PC-9 (cell line): Measurements from ENCODE around the gene MORN5. TPM values are rescaled to one million over a fixed set of nuclear protein-coding genes. Genes with fewer than 3 reads are reported as not detected.

Experiments
- BruUV-seq: library from RNA; stranded (reverse); fragments of 400-500 nt; replicated peaks from 2 replicates; lab custom pipeline; 2021; lab: Mats Ljungman, UMichigan
- CTCF ChIA-PET: fragments of 300-600 bp; sonication (Branson Sonifier 250); formaldehyde crosslinking; loops from one replicate; lab custom pipeline; 2022; ENCODE audit warnings: antibody characterized with exemption; lab: Charles Lee
- POLR2A ChIA-PET: fragments of 300-600 bp; sonication (Branson Sonifier 250); formaldehyde crosslinking; loops from one replicate; lab custom pipeline; 2022; ENCODE audit warnings: antibody characterized with exemption; ENCODE audit not compliant: unreplicated experiment; lab: Charles Lee
- DNase-seq, 2 experiments: peaks; one replicate each; pipeline versions ENCODE4 v3.0.0 to v3.0.0-alpha.2; 2015 to 2022; ENCODE audit warnings: mixed read lengths in 1 of 2
- H2AFZ ChIP-seq: fragments of 200-600 bp; sonication (generic); 2 replicates; pipeline ENCODE4 v1.8.1; 2017; ENCODE audit warnings: antibody characterized with exemption
- H3F3A ChIP-seq: fragments of 200-600 bp; sonication (generic); 2 replicates; pipeline ENCODE4 v1.8.1; 2017; ENCODE audit warnings: antibody characterized with exemption, mild to moderate bottlenecking, low read depth; ENCODE audit not compliant: insufficient read depth
- H3K27ac ChIP-seq: fragments of 200-600 bp; sonication (generic); 2 replicates; pipeline ENCODE4 v1.6.1; 2016; ENCODE audit warnings: mixed run types
- H3K27me3 ChIP-seq: fragments of 200-600 bp; sonication (generic); 2 replicates; pipeline ENCODE4 v1.6.1; 2016; ENCODE audit warnings: low read depth, mixed run types; ENCODE audit not compliant: insufficient read depth
- H3K36me3 ChIP-seq: fragments of 200-600 bp; sonication (generic); 2 replicates; pipeline ENCODE4 v1.6.1; 2016; ENCODE audit warnings: low read depth, mixed run types
- H3K4me1 ChIP-seq: fragments of 200-600 bp; sonication (generic); replicated peaks from 2 replicates; pipeline ENCODE4 v1.6.1; 2016; ENCODE audit warnings: mixed run types; ENCODE audit not compliant: insufficient read depth
- H3K4me2 ChIP-seq: fragments of 200-600 bp; sonication (generic); 2 replicates; pipeline ENCODE4 v1.6.1; 2017; ENCODE audit warnings: mixed run types
- H3K4me3 ChIP-seq: fragments of 200-600 bp; sonication (generic); 2 replicates; pipeline ENCODE4 v1.6.1; 2016; ENCODE audit warnings: mixed run types
- H3K79me2 ChIP-seq: fragments of 200-600 bp; sonication (generic); 2 replicates; pipeline ENCODE4 v1.6.1; 2017; ENCODE audit warnings: low read depth, mixed run types
- H3K9me2 ChIP-seq: fragments of 200-600 bp; sonication (generic); 2 replicates; pipeline ENCODE4 v1.8.1; 2017; ENCODE audit warnings: mild to moderate bottlenecking; ENCODE audit not compliant: insufficient read depth
- H3K9me3 ChIP-seq: fragments of 200-600 bp; sonication (generic); 2 replicates; pipeline ENCODE4 v1.8.1; 2016; ENCODE audit warnings: low read depth; ENCODE audit not compliant: insufficient read depth
- H4K20me1 ChIP-seq: fragments of 200-600 bp; sonication (generic); 2 replicates; pipeline ENCODE4 v1.8.1; 2017; ENCODE audit not compliant: insufficient read depth
- EZH2 ChIP-seq: fragments of 200-600 bp; sonication (generic); IDR thresholded peaks from 2 replicates; pipeline ENCODE4 v1.8.0; 2017; ENCODE audit warnings: antibody characterized with exemption, low read depth
- intact Hi-C: fragments of 100-400 bp; cut with micrococcal nuclease; formaldehyde crosslinking; loops from one replicate; pipeline ENCODE4 v1.10.0; 2022; ENCODE audit not compliant: unreplicated experiment
- total RNA-seq: library from RNA; stranded (reverse); gene quantifications from 2 replicates; pipeline ENCODE4 v1.2.3, GENCODE V29; 2021
- TF ChIP-seq, protein P1 (sequence below): fragments of 200-600 bp; sonication (generic); conservative IDR thresholded peaks from 2 replicates; pipeline ENCODE4 v1.6.1; 2017; ENCODE audit warnings: mixed run types, antibody characterized with exemption, mild to moderate bottlenecking, moderate library complexity

The MORN5 gene
- total RNA-seq, 1 experiment from 2014 or later = not detected

GRCh38 chr9:122218071-122218934, 58.6 kb downstream of the MORN5 start:
- Histone ChIP-seq H3K4me2 (no peak overlapping the region), H3K27ac (no peak overlapping the region)

DNA sequence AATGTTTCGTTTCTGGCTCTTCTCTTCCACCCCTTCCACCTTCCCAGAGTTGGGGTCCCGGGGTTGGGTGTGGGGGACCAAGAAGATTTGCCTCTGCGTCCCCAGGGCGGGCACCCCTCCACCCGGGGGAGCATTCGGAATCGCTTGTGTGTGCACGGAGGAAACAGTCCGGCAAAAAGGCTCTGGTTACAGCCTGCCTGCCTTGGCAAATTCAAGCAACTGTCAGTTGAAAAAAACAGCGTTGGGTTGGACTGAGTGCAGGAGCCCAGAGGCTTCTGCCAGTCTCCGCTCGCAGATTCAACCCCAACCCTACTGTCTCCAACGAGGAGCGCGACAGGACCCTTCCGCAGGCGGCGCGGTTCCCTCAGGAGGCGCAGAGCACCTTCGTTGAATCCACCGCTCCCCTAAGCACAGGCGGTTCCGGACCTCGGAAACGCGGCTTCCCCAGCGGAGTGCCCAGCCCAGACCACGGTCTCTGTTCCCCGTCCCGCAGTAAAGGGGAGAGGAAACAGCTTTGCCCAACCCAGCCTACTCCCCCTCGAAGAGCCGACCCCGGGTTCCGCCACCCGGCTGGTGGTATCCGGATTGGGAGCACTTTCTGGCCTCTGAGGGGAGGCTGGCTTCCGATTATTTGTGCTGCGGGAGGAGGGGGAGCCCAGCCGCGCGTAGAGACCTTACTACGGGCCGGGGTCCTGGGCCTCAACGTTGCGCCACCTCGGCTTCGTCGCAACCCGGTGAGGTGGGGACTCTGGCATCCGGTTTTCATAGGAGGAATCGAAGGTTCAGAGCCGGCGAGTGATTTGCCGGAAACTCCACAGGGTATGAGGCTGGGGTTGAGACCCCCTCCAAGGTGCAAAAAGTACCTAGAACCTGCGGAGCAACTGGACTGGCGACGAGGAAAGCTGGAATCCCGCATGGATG, 59.5 kb downstream of the MORN5 start:
- Histone ChIP-seq H3K4me1 (no peaks in the 10 kb centered on the region), H4K20me1 (no peaks in the 10 kb centered on the region), H3F3A (peaks cover 7% of the 10 kb centered on the region; the same call in 1 of the 2 replicates), H3K9me3 (no peaks in the 10 kb centered on the region), H3K4me3 (no peak overlapping the region), H3K9me2 (no peaks in the 10 kb centered on the region), H3K36me3 (no peaks in the 10 kb centered on the region), H3K27ac (no peak overlapping the region), H2AFZ (no peak overlapping the region), H3K27me3 (no peaks in the 10 kb centered on the region), H3K79me2 (no peaks in the 10 kb centered on the region), H3K4me2 (no peak overlapping the region)
- BruUV-seq = no TSS peak
- DNase-seq = no peak
- intact Hi-C loops = no loop called here
- ChIA-PET CTCF (no interaction called here), POLR2A (no interaction called here)
- TF ChIP-seq, protein P1, sequence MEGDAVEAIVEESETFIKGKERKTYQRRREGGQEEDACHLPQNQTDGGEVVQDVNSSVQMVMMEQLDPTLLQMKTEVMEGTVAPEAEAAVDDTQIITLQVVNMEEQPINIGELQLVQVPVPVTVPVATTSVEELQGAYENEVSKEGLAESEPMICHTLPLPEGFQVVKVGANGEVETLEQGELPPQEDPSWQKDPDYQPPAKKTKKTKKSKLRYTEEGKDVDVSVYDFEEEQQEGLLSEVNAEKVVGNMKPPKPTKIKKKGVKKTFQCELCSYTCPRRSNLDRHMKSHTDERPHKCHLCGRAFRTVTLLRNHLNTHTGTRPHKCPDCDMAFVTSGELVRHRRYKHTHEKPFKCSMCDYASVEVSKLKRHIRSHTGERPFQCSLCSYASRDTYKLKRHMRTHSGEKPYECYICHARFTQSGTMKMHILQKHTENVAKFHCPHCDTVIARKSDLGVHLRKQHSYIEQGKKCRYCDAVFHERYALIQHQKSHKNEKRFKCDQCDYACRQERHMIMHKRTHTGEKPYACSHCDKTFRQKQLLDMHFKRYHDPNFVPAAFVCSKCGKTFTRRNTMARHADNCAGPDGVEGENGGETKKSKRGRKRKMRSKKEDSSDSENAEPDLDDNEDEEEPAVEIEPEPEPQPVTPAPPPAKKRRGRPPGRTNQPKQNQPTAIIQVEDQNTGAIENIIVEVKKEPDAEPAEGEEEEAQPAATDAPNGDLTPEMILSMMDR = no peak
- TF ChIP-seq EZH2 = no peak

More at GRCh38 chr9:122218071-122218934, 58.6 kb downstream of the MORN5 start:
- no peaks in the 10 kb centered on the region for H3K79me2 ChIP-seq
- no peaks in the 10 kb centered on the region for H3K9me2 ChIP-seq
- H3F3A ChIP-seq = peaks cover 7% of the 10 kb centered on the region; the same call in 1 of the 2 replicates
- intact Hi-C loops = no loop called here
- ChIA-PET POLR2A (no interaction called here), CTCF (no interaction called here)
- H4K20me1 ChIP-seq = no peaks in the 10 kb centered on the region
- no peaks in the 10 kb centered on the region for H3K4me1 ChIP-seq
- no peaks in the 10 kb centered on the region for H3K36me3 ChIP-seq
- TF ChIP-seq, protein P1 = no peak
- no peak for TF ChIP-seq EZH2
- H3K27me3 ChIP-seq = no peaks in the 10 kb centered on the region
- no peak overlapping the region for H3K4me3 ChIP-seq
- no peak for DNase-seq
- no peaks in the 10 kb centered on the region for H3K9me3 ChIP-seq
- H2AFZ ChIP-seq = no peak overlapping the region
- BruUV-seq = no TSS peak

DNA sequence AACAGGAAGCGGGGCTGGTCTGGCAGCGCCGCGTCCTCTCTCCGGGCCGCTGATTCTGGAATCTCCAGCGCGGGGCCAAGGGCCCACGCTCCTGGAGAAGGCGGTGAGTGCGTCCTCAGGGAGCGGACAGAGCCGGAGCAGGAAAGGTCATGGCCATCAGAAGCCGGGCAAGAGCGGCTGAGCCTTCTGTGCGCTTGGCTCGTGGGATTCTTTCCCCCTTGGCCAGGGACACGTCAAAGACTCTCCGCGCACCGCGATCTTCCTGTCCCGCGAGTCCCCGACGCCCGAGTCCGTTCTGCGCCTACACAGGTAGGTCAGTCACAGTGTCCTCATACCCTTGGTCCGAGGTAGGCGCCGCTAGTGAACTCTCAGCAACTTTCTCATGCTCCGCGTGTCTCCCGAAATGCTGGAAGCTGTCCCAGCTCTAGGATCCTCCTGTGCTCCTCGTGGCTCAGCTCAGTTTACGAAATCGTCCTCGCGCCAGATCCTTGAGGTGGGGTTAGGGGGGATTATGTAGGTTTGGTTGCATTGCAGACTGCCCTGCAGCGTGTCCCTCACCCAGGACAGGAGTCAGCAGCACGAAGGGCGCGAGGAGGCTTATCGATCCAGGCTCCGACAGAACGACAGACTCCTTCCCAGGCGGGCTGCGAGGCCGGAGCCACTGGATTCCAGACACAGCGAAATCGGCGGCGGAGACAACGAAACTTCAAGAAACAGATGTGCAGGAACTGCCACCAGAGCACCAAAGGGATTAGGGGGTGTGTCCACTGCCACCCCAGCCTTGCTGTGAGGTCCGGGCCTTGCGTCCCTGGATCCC, 60.4 kb downstream of the MORN5 start:
- H3K4me1 ChIP-seq = no peaks in the 10 kb centered on the region
- POLR2A ChIA-PET = no interaction called here
- no peak overlapping the region for H2AFZ ChIP-seq
- H3K9me2 ChIP-seq = no peaks in the 10 kb centered on the region
- DNase-seq = no peak
- no peaks in the 10 kb centered on the region for H3K9me3 ChIP-seq
- H4K20me1 ChIP-seq = no peaks in the 10 kb centered on the region
- H3K36me3 ChIP-seq = no peaks in the 10 kb centered on the region
- TF ChIP-seq, protein P1 = no peak
- TF ChIP-seq EZH2 = no peak
- H3K4me3 ChIP-seq = no peak overlapping the region
- intact Hi-C loops = no loop called here
- CTCF ChIA-PET = no interaction called here
- no peak overlapping the region for H3K27ac ChIP-seq
- H3K4me2 ChIP-seq = no peak overlapping the region
- H3K79me2 ChIP-seq = no peaks in the 10 kb centered on the region
- no peaks in the 10 kb centered on the region for H3K27me3 ChIP-seq
- peaks cover 7% of the 10 kb centered on the region; the same call in 1 of the 2 replicates for H3F3A ChIP-seq
- no TSS peak for BruUV-seq
